Airway epithelial cell (primary cell): Measurements from ENCODE around the gene CYP2C9. TPM values are rescaled to one million over a fixed set of nuclear protein-coding genes. Genes with fewer than 3 reads are reported as not detected.

Source experiments
- total RNA-seq: library from RNA; depleted of rRNA; stranded (reverse); fragments of >200 nt; gene quantifications from 2 replicates; pipeline ENCODE4 v1.2.3, GENCODE V29; 2015

Gene CYP2C9
- total RNA-seq = 0.14 TPM in 1 of 2 replicates, not detected in the other

GRCh38 chr10:94938383-94938782 lies at the start of gene CYP2C9:
Gene CYP2C9 (plus strand): TSS chr10:94938658. CDS start chr10:94938683, 25 bp downstream.

Other genes starting within 250 kb of the CYP2C9 start
- gene CYP2C19, start 176.0 kb upstream of the CYP2C9 start, total RNA-seq = 0.14 TPM in 1 of 2 replicates, not detected in the other
- 0.14 TPM in 1 of 2 replicates, not detected in the other for gene CYP2C8, start 130.8 kb downstream of the CYP2C9 start, total RNA-seq